Effector CD8-positive, alpha-beta T cell (primary cell): ENCODE data around the gene SPECC1.
A peak's percentile ranks its signal among the peaks of the same experiment; 100 is the strongest.
"Not testable (repeated sequence)": the region's sequence is repeated elsewhere in the genome, so short reads cannot be mapped to it uniquely, and the experiment has no call there.

Source experiments
- DNase-seq: peaks from one replicate; lab custom pipeline; 2025; lab: John Stamatoyannopoulos, UW

SPECC1 gene

GRCh38 chr17:20236578-20237227 lies 227.5 kb downstream of the SPECC1 start:
- no peak for DNase-seq

DNA sequence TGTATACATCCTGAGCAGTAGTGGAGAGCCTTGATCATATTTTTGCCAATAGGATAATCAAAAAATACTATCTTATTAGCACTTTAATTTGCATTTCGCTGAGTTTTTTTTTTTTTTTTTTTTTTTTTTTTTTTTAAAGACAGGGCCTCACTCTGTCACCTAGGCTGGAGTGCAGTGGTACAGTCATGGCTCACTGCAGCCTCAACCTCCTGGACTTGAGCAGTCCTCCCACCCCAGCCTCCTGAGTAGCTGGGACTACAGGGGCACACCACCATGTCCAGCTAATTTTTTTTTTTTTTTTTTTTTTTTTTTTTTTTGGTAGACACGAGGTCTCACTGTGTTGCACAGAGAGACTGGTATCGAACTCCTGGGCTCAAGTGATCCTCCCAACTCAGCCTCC lies 230.6 kb downstream of the SPECC1 start:
- not testable (repeated sequence) for DNase-seq

GRCh38 chr17:20241855-20242254 lies 232.7 kb downstream of the SPECC1 start:
- DNase-seq = no peak

GRCh38 chr17:20242271-20242670 lies 233.1 kb downstream of the SPECC1 start:
- no peak for DNase-seq

DNA sequence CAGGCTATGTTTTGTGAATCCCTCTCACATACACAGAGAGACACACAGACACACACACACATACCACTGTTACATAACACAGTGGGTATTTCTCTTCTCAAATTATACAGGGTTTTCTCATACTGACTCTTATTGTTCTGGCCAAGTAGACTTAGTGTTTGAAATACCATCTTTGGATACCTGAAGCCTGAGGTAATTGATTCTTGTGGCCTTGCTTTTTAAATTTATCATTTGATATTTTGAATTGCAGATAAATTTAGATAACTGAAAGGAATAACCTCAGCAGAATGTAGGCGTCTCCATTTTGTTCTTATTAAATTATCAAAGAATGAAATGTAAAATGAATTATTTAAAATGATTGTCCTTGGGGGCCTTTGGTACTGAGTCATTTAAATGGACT lies 234.4 kb downstream of the SPECC1 start:
- DNase-seq = no peak

DNA sequence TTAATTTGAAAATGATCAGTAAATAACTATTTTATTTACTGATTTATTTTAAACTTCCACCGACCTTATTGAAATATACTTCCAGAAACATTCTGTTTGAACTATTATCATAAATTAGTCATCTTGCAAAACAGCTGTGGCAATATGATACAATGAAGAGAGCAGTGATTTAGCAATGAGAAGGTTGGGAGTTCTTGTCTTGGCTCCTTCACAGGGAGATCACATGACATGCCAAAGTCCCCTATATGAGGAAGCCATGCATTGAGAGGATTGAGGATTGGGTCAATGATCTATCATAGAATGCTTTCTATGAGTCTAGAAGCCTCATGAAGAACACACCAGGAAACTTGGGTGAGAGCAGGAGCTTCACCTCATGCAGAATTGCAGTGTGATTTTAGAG lies 235.5 kb downstream of the SPECC1 start:
- DNase-seq = no peak

DNA sequence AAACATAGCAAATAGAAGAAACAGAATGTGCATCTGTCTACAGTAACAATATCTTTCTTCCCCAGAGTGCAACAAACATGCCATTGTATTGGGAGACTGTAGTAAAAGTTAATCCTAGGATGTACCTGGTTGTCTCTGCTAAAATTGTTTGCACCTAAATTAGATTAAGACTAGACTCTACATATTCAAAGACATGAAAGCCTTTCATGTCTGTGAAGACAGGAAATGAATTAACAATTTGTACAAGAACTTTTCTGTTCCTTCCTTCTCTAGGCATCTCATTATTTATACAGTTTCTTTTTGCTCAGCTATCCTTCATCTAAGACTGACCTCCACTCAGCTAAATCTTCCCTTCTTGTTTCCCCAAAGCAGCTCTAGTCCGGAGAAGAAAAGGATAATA lies 237.5 kb downstream of the SPECC1 start:
- no peak for DNase-seq

DNA sequence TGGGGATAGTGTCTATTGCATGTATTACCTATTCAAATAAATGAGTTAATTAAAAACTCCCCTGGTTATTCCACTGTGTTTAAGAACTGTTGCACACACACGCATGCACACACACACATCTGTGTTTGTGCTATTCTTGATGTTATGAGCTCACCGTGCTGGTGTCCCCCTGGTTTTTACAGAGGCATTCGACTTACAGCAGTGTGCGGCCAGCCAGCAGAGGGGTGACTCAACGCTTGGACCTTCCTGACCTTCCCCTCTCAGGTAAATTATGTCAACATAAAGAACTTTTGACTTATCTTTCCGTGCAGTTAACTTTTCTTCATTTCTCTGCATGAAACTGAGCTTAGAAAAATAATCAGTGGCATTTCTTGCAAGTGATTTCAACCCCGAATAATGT lies 244.2 kb downstream of the SPECC1 start:
- DNase-seq = no peak

DNA sequence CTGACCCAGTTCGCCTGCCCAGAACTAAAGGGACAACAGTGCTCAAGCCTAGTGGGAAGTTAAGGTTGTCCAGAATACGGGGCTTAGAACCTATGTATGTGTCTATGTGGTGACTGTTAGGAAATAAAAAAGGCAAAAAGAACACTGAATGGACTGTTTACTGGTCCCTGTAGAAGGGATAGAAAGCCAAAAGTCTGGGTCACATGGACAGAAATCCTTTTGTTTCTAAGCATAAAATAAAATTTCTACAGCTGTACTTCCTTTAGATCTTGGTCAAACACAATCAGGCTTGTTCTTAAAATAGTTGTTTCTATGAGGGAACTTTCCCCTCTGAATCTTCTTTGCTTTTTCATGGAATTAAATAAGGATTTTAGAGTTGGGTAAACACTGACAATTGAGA lies 245.4 kb downstream of the SPECC1 start:
- DNase-seq = no peak

- no peak for DNase-seq
These were observed 247.0 kb downstream of the SPECC1 start for GRCh38 chr17:20256144-20256543.

- no peak for DNase-seq
These were observed 247.8 kb downstream of the SPECC1 start for GRCh38 chr17:20257008-20257407.

DNA sequence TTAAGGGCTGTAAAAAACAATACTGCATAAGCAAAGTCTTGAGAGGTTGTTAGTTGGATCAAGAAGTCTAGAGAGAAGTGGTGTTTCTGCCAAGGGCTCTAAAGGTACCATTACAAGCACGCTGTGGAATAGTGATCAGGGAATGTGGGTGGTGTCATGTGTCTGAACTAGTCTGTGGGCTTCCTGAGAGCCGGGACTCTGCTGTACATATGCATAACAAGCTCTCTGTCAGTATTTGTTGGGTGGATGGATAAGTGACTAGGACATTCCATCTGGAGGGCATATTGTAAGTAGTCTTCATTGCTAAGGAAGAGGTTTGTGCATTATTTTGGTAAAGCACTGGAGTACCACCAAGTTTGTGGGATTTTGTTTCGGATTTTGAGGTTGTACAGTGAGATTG lies 248.6 kb downstream of the SPECC1 start:
- DNase-seq = no peak

GRCh38 chr17:20259668-20260067 lies 250.5 kb downstream of the SPECC1 start:
- DNase-seq = no peak

- no peak for DNase-seq
These were observed 251.1 kb downstream of the SPECC1 start for GRCh38 chr17:20260268-20260667.

GRCh38 chr17:20262226-20263114 lies 253.3 kb downstream of the SPECC1 start:
- no peak for DNase-seq

GRCh38 chr17:20263115-20263433 lies 253.9 kb downstream of the SPECC1 start:
- not testable (repeated sequence) for DNase-seq

DNA sequence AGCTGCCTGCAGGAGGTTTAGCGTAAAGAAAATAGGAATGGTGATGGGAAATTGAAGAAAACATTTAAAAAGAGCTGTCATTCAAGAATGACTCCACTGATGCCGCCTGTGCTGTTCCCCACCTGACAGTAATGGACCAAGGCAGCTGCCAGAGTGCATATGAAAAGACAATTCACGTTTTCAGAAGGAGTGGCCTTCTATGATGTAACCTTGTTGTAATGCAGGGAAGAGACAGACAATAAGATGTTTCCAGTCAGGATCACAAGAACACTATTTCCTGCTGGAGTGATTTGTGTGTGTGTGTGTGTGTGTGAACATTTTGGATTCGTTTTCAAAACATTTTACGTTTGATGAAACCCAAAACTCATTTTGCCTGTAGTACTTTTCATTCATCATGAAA lies 254.4 kb downstream of the SPECC1 start:
- no peak for DNase-seq

- DNase-seq = no peak
These were observed 255.8 kb downstream of the SPECC1 start for GRCh38 chr17:20264996-20265395.

GRCh38 chr17:20266806-20267458 lies 257.8 kb downstream of the SPECC1 start:
- no peak for DNase-seq

DNA sequence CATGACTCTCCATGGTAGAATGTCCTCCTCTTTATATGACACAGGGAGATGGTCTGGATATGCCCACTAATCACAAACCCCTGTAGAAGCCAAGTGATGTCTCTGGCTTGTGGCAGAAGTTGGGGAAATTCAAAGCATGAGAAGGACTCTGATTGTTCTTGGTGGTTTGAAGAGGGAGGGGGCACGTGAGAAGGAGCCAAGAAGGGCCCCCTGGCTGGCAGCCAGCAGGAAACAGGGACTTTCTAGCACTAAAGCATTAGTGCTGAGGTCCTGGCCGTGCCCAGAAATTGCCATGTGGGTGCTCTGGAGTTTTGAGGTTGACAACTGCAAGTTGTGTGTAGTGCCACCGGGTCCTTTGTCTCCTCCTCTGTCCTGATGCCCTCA lies 258.3 kb downstream of the SPECC1 start:
- peak; percentile 38 for DNase-seq

DNA sequence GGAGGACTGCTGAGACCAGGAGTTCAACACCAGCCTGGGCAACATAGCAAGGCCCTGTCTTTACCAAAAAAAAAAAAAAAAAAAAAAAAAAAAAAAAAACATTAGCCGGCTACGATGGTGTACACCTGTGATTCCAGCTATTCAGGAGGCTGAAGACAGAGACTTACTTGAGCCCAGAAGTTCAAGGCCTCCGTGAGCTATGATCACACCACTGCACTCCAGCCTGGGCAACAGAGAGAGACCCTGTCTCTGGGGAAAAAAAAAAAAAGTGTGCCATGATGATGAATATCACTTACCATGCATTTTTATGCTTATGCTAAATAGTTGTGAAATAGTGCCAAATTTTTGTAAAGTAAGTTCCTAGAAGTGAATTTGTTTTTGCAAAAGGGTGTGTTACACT lies 261.2 kb downstream of the SPECC1 start:
- no peak for DNase-seq

DNA sequence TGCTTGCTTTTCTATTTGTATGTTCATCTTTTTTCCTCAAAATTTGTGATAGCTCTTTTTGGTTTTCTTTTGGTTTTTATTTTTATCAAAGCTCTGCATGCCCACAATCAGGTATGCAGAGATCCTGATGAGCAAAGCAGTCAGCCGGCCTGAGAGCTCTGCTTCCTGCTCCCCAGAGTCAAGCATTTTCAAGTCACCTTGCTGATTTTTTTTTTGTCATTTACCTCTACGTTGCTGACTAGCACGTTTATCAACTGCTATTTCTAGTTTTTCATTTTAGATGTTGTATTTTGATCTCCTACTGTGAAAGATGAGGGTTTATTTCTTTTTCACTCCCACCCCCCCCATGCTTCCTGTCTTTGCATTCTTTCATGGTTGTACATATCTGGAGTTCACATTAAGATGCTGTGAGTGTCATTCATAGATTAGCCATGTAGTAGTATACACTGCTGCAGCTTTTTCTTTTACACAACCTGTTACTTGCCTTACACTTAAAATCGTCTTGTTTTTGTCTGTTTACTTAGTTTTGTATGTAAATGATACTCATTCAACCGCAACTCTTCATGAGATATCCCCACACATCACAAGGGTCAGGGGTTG lies 262.0 kb downstream of the SPECC1 start:
- no peak for DNase-seq
